SK-N-SH (cell line): ENCODE results near the gene GRAP. TPM values are rescaled to one million over a fixed set of nuclear protein-coding genes. Genes with fewer than 3 reads are reported as not detected.

Experiments used
- CTCF ChIA-PET: fragments of 300-600, 350-600 bp; formaldehyde crosslinking; extraction: SDS; loops from one replicate; lab custom pipeline; 2021; lab: Yijun Ruan, JAX
- POLR2A ChIA-PET: fragments of 350-600 bp; sonication (Branson Sonifier 250); formaldehyde crosslinking; extraction: SDS; loops from one replicate; lab custom pipeline; 2020; ENCODE audit warnings: antibody characterized with exemption, inconsistent platforms; lab: Yijun Ruan, JAX
- DNase-seq: peaks from one replicate; pipeline ENCODE4 v3.0.0; 2012
- H2AFZ ChIP-seq: fragments of 200-600 bp; sonication (generic); 2 replicates; pipeline ENCODE4 v1.8.1; 2016; ENCODE audit warnings: antibody characterized with exemption, mild to moderate bottlenecking, low read depth
- H3F3A ChIP-seq: fragments of 200-600 bp; sonication (generic); replicated peaks from 2 replicates; pipeline ENCODE3; 2016; ENCODE audit warnings: antibody characterized with exemption, mild to moderate bottlenecking; ENCODE audit not compliant: insufficient read depth
- H3K27ac ChIP-seq, 2 experiments: fragments of 200-500 bp in 1 of 2; fragments of 200-600 bp in 1 of 2; sonication (Bioruptor generic) in 1 of 2; sonication (generic), shearing (Covaris generic) in 1 of 2; 2 replicates each; pipeline versions ENCODE4 v1.5.1 to v1.6.1; 2014 to 2016; ENCODE audit warnings: low read depth in 2 of 2, inconsistent platforms in 1 of 2, low read length in 1 of 2, mild to moderate bottlenecking in 1 of 2, mixed read lengths in 1 of 2
- H3K27me3 ChIP-seq: fragments of 200-600 bp; sonication (generic), shearing (Covaris generic); 2 replicates; pipeline ENCODE4 v1.6.1; 2016; ENCODE audit warnings: mixed run types; ENCODE audit not compliant: insufficient read depth
- H3K36me3 ChIP-seq, 2 experiments: fragments of 200-500 bp in 1 of 2; fragments of 200-600 bp in 1 of 2; sonication (Bioruptor generic) in 1 of 2; sonication (generic) in 1 of 2; replicated peaks in 1 of 2; 2 replicates each; pipeline versions ENCODE3 to v1.5.1; 2014 to 2016; ENCODE audit warnings: low read length in 1 of 2, mild to moderate bottlenecking in 1 of 2; ENCODE audit not compliant: insufficient read depth in 2 of 2, control insufficient read depth in 1 of 2
- H3K4me1 ChIP-seq, 2 experiments: fragments of 200-500 bp in 1 of 2; fragments of 200-600 bp in 1 of 2; sonication (Bioruptor generic) in 1 of 2; sonication (generic), shearing (Covaris generic) in 1 of 2; 2 replicates each; pipeline versions ENCODE4 v1.5.1 to v1.6.1; 2014 to 2016; ENCODE audit warnings: low read depth in 1 of 2, low read length in 1 of 2, mixed run types in 1 of 2; ENCODE audit not compliant: insufficient read depth in 2 of 2, control insufficient read depth in 1 of 2
- H3K4me2 ChIP-seq: fragments of 200-600 bp; sonication (generic), shearing (Covaris generic); 2 replicates; pipeline ENCODE4 v1.6.1; 2017; ENCODE audit warnings: mixed run types
- H3K4me3 ChIP-seq, 2 experiments: fragments of 200-500 bp in 1 of 2; fragments of 200-600 bp in 1 of 2; sonication (Bioruptor generic) in 1 of 2; sonication (generic), shearing (Covaris generic) in 1 of 2; 2 replicates each; pipeline versions ENCODE4 v1.5.1 to v1.8.1; 2014 to 2016; ENCODE audit warnings: low read depth in 2 of 2, inconsistent platforms in 1 of 2, low read length in 1 of 2, mild to moderate bottlenecking in 1 of 2, mixed read lengths in 1 of 2, moderate library complexity in 1 of 2
- H3K79me2 ChIP-seq: fragments of 200-600 bp; sonication (generic); 2 replicates; pipeline ENCODE4 v1.8.1; 2017; ENCODE audit warnings: mild to moderate bottlenecking; ENCODE audit not compliant: insufficient read depth
- H3K9ac ChIP-seq: fragments of 200-600 bp; sonication (generic); 2 replicates; pipeline ENCODE4 v1.6.1; 2017; ENCODE audit warnings: mixed run types
- H3K9me2 ChIP-seq: fragments of 200-600 bp; sonication (generic); 2 replicates; pipeline ENCODE4 v1.6.1; 2017; ENCODE audit warnings: mixed run types
- H3K9me3 ChIP-seq: fragments of 200-600 bp; sonication (generic); 2 replicates; pipeline ENCODE4 v1.6.1; 2017; ENCODE audit warnings: mixed run types, mild to moderate bottlenecking, moderate library complexity
- H4K20me1 ChIP-seq: fragments of 200-600 bp; sonication (generic); 2 replicates; pipeline ENCODE4 v1.6.1; 2017; ENCODE audit warnings: mild to moderate bottlenecking, mixed run types; ENCODE audit not compliant: insufficient read depth
- ELF1 ChIP-seq: IDR thresholded peaks from 2 replicates; pipeline ENCODE4 v1.4.0; 2012
- FOXM1 ChIP-seq: IDR thresholded peaks from 2 replicates; pipeline ENCODE4 v1.4.0; 2012; ENCODE audit warnings: low read depth, mild to moderate bottlenecking
- GABPA ChIP-seq: IDR thresholded peaks from 2 replicates; pipeline ENCODE4 v1.4.0; 2012; ENCODE audit warnings: low read depth, mild to moderate bottlenecking
- JUND ChIP-seq: IDR thresholded peaks from 2 replicates; pipeline ENCODE4 v1.4.0; 2012
- MEF2A ChIP-seq: IDR thresholded peaks from 2 replicates; pipeline ENCODE4 v1.4.0; 2012; ENCODE audit warnings: low read depth, borderline replicate concordance
- MXI1 ChIP-seq: IDR thresholded peaks from 2 replicates; pipeline ENCODE4 v1.6.1; 2012; ENCODE audit warnings: mild to moderate bottlenecking, low read depth, low read length, improper control_type of control experiment
- NFIC ChIP-seq: IDR thresholded peaks from 2 replicates; pipeline ENCODE4 v1.4.0; 2012; ENCODE audit warnings: borderline replicate concordance
- RAD21 ChIP-seq: IDR thresholded peaks from 2 replicates; pipeline ENCODE4 v1.6.1; 2012; ENCODE audit warnings: mild to moderate bottlenecking, low read length
- RFX5 ChIP-seq: IDR thresholded peaks from 2 replicates; pipeline ENCODE4 v1.6.1; 2012; ENCODE audit warnings: mild to moderate bottlenecking, improper control_type of control experiment, low read length
- SIN3A ChIP-seq: IDR thresholded peaks from 2 replicates; pipeline ENCODE4 v1.6.1; 2012; ENCODE audit warnings: low read depth, mild to moderate bottlenecking, low read length, moderate library complexity, borderline replicate concordance
- TAF1 ChIP-seq: IDR thresholded peaks from 2 replicates; pipeline ENCODE4 v1.6.1; 2012; ENCODE audit warnings: low read depth, mild to moderate bottlenecking, low read length, moderate library complexity, borderline replicate concordance
- TEAD4 ChIP-seq: IDR thresholded peaks from 2 replicates; pipeline ENCODE4 v1.4.0; 2012; ENCODE audit warnings: mild to moderate bottlenecking, borderline replicate concordance; ENCODE audit not compliant: insufficient read depth
- USF1 ChIP-seq: IDR thresholded peaks from 2 replicates; pipeline ENCODE4 v1.4.0; 2012; ENCODE audit warnings: low read depth, borderline replicate concordance
- ZBTB33 ChIP-seq: IDR thresholded peaks from 2 replicates; pipeline ENCODE4 v1.4.0; 2012; ENCODE audit warnings: low read depth, borderline replicate concordance
- WGBS: methylation state at CpG from one replicate; pipeline ENCODE4 v1.1.6; 2017; ENCODE audit warnings: low lambda C conversion rate; 5-methylcytosine and 5-hydroxymethylcytosine counted together
- polyA plus RNA-seq, 3 experiments: library from polyadenylated mRNA; depleted of rRNA; stranded (reverse); fragments of >200 nt; gene quantifications; 2 replicates each; pipeline ENCODE4 v1.2.3, GENCODE V29; 2012
- TF ChIP-seq, protein P1 (sequence below): fragments of 150-350 bp; IDR thresholded peaks from 2 replicates; pipeline ENCODE4 v1.6.1; 2016; ENCODE audit warnings: mild to moderate bottlenecking, low read depth, low read length
- TF ChIP-seq, protein P2 (sequence below): IDR thresholded peaks from 2 replicates; pipeline ENCODE4; 2012

GRAP gene
- polyA plus RNA-seq, 1 of the 3 experiments (the other 2 are of a cell fraction), result 0.02 TPM

GRCh38 chr17:19019041-19019941 is 27.5 kb downstream of the GRAP start:
- TF ChIP-seq NFIC (no peak; the same call in 1 of the 2 replicates), TAF1 (no peak), RAD21 (no peak), ELF1 (no peak), JUND (no peak), MXI1 (no peak), RFX5 (no peak), SIN3A (no peak), TEAD4 (no peak), FOXM1 (no peak), USF1 (no peak), GABPA (no peak), ZBTB33 (no peak), MEF2A (no peak)
- TF ChIP-seq, protein P1, sequence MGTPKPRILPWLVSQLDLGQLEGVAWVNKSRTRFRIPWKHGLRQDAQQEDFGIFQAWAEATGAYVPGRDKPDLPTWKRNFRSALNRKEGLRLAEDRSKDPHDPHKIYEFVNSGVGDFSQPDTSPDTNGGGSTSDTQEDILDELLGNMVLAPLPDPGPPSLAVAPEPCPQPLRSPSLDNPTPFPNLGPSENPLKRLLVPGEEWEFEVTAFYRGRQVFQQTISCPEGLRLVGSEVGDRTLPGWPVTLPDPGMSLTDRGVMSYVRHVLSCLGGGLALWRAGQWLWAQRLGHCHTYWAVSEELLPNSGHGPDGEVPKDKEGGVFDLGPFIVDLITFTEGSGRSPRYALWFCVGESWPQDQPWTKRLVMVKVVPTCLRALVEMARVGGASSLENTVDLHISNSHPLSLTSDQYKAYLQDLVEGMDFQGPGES, result no peak
- TF ChIP-seq, protein P2, sequence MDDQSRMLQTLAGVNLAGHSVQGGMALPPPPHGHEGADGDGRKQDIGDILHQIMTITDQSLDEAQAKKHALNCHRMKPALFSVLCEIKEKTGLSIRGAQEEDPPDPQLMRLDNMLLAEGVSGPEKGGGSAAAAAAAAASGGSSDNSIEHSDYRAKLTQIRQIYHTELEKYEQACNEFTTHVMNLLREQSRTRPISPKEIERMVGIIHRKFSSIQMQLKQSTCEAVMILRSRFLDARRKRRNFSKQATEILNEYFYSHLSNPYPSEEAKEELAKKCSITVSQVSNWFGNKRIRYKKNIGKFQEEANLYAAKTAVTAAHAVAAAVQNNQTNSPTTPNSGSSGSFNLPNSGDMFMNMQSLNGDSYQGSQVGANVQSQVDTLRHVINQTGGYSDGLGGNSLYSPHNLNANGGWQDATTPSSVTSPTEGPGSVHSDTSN, result no peak
- TF ChIP-seq, all 33 proteins: peak for 0
- WGBS, result 87% methylated on average over 12 of the region's 27 CpGs
- Histone ChIP-seq H3K4me2 (no peak overlapping the region), H2AFZ (no peak overlapping the region), H3K9me2 (no peaks in the 10 kb centered on the region), H3K36me3 (no peaks in the 10 kb centered on the region), H3K27ac (no peak overlapping the region), H3K4me1 (peaks cover 0 to 14% of the 10 kb centered on the region in 2 experiments; a peak in 1 of 4 replicates), H4K20me1 (no peaks in the 10 kb centered on the region), H3K9ac (no peak overlapping the region), H3K9me3 (no peaks in the 10 kb centered on the region), H3K79me2 (no peaks in the 10 kb centered on the region), H3K4me3 (no peak overlapping the region), H3K27me3 (no peaks in the 10 kb centered on the region), H3F3A (peaks cover 5% of the 10 kb centered on the region)
- ChIA-PET POLR2A (no interaction called here), CTCF (interaction anchor here (1.4 kb wide), 1 partner anchor 58 kb away, joined by 3 read pairs; no protein-coding TSS in a partner anchor)
- no peak for DNase-seq
